ENCODE results near the gene LACC1. TPM values are rescaled to one million over a fixed set of nuclear protein-coding genes. Genes with fewer than 3 reads are reported as not detected.
A peak's percentile ranks its signal among the peaks of the same experiment; 100 is the strongest.

The LACC1 gene
- total RNA-seq, 6 experiments from 2014 or later: 3.2 to 5.2 (median 3.5) TPM

GRCh38 chr13:43877326-43877725 lies 2.4 kb upstream of the LACC1 start:
- H3K27me3 Mint-ChIP-seq (ENCODE audit: insufficient read depth): no peaks in the 10 kb centered on the region
- TF ChIP-seq, protein P1, sequence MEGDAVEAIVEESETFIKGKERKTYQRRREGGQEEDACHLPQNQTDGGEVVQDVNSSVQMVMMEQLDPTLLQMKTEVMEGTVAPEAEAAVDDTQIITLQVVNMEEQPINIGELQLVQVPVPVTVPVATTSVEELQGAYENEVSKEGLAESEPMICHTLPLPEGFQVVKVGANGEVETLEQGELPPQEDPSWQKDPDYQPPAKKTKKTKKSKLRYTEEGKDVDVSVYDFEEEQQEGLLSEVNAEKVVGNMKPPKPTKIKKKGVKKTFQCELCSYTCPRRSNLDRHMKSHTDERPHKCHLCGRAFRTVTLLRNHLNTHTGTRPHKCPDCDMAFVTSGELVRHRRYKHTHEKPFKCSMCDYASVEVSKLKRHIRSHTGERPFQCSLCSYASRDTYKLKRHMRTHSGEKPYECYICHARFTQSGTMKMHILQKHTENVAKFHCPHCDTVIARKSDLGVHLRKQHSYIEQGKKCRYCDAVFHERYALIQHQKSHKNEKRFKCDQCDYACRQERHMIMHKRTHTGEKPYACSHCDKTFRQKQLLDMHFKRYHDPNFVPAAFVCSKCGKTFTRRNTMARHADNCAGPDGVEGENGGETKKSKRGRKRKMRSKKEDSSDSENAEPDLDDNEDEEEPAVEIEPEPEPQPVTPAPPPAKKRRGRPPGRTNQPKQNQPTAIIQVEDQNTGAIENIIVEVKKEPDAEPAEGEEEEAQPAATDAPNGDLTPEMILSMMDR (IDR thresholded peaks at IDR 0.05): no peak
- peaks cover 4% of the 10 kb centered on the region; the same call in 1 of the 2 replicates for H3K36me3 Mint-ChIP-seq (ENCODE audit: low read depth)
- H3K27ac Mint-ChIP-seq: no peak overlapping the region
- peaks cover 28% of the 10 kb centered on the region for H3K4me1 Mint-ChIP-seq (ENCODE audit: low read depth)
- no peak overlapping the region for H3K4me3 Mint-ChIP-seq
- no peaks in the 10 kb centered on the region for H3K9me3 Mint-ChIP-seq
- no peak for DNase-seq

DNA sequence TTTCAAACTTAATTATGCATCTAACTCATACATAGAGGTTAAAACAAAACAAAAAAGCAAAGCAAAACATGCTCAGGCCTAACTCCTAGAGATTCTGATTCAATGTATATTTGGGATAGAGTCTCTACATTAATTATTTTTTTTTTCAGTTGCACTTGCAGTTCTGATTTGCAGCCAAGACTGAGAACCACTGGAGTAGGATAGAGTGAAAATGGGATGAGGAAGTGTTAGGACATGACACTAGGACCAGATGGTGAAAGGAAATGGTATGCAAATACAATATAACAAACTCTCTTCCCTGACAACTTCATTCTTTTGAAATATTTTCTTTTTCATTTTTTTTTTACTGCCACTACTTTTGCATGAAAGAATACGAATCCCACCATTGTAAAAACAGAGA lies 1.9 kb upstream of the LACC1 start:
- Mint-ChIP-seq H3K4me1 (ENCODE audit: low read depth) (peaks cover 28% of the 10 kb centered on the region), H3K4me3 (no peak overlapping the region), H3K36me3 (ENCODE audit: low read depth) (peaks cover 4% of the 10 kb centered on the region; the same call in 1 of the 2 replicates), H3K27me3 (ENCODE audit: insufficient read depth) (no peaks in the 10 kb centered on the region), H3K9me3 (no peaks in the 10 kb centered on the region), H3K27ac (no peak overlapping the region)
- no peak for DNase-seq
- TF ChIP-seq, protein P1 (IDR thresholded peaks at IDR 0.05): no peak

DNA sequence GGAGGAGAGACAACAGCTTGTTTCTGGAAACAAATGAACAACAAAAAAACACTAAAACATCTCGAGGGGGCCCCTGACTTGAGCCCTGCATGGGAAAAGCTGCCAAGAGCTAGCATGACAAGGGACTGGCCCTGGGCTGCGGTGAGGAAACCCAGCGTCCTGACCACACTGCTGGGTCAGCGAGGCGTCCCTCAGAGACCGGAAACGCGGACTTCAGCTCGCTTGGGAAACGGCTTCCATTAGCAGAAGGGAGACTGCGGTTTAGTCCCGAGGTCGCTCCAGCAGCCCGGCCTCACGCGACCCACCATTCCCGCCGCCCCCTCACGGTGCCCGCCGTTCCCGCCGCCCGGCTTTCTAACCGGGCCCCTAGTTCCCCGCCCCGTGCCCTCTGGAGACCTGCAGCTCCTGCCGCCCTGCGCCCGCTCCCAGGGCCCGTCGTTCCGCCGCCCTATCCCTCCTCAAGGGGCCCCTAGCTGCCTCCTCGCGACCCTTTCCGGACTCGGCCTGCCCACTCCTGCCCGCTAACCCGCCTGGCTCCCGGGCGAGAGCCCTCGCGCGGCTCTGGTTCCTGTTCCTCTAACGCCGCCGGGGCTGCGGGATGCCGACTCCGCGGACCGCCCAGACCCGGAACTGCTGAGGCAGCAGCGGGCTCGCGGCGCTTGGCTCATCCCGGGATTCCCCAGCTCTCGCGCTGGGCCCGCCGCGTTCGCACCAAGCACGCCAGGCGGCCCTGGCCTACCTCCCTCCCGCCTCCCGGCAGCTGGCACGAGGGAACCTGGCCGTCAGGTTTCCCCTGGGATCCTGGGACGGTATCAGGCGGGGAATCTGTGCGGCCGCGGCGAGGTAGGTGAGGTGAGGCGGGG lies 581 bp upstream of the LACC1 start, which contains the start of gene CCDC122:
Gene CCDC122 (minus strand): TSS at position 849 of the 863 bp plus-strand sequence. CDS start 10,364 bp downstream, outside the sequence.
- peak within 1 kb of the TSS; percentile 99 for H3K27ac Mint-ChIP-seq
- H3K4me1 Mint-ChIP-seq (ENCODE audit: low read depth): peaks cover 28% of the 10 kb centered on the region
- no peaks in the 10 kb centered on the region for H3K9me3 Mint-ChIP-seq
- DNase-seq: peak; percentile 75
- H3K4me3 Mint-ChIP-seq: peak within 1 kb of the TSS; percentile 93
- peaks cover 4% of the 10 kb centered on the region; the same call in 1 of the 2 replicates for H3K36me3 Mint-ChIP-seq (ENCODE audit: low read depth)
- H3K27me3 Mint-ChIP-seq (ENCODE audit: insufficient read depth): no peaks in the 10 kb centered on the region
- TF ChIP-seq, protein P1 (IDR thresholded peaks at IDR 0.05): peak; percentile 14; the same call in 1 of the 2 replicates

DNA sequence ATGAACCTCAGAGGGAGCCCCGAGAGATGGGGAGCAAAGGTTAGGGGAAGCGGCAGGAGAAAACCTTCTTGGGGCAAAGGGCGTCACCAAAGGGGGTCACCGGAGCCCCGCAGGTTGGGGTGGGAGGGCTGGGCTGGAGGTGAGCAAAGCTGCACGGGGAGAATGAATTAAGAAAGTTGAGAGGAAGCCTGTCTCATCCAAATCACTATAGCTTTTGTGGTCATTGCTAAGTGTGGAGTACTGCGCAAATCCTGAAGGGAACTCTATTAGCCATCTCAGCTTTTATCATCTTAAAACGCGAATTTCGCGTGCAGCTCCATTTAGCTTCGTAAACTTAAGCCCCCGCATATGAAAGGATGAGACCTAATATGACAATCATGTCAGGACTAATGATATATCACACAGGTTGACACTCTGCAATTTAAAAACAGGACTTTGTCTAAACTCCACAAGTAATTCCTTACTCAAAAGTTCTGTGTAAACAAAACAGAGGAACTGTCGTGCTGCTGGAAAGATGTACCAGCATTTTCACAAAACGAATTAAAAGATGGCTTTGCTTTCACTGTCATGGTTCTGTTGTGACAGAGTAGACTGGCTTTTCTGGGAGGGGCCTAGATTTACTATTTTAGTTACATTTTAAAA lies 631 bp downstream of the LACC1 start:
- peaks cover 4% of the 10 kb centered on the region; the same call in 1 of the 2 replicates for H3K36me3 Mint-ChIP-seq (ENCODE audit: low read depth)
- H3K9me3 Mint-ChIP-seq: no peaks in the 10 kb centered on the region
- H3K27ac Mint-ChIP-seq: peak overlapping the region; percentile 99
- peaks cover 28% of the 10 kb centered on the region for H3K4me1 Mint-ChIP-seq (ENCODE audit: low read depth)
- no peak for DNase-seq
- peak overlapping the region; percentile 93 for H3K4me3 Mint-ChIP-seq
- TF ChIP-seq, protein P1 (IDR thresholded peaks at IDR 0.05): no peak
- no peaks in the 10 kb centered on the region for H3K27me3 Mint-ChIP-seq (ENCODE audit: insufficient read depth)

DNA sequence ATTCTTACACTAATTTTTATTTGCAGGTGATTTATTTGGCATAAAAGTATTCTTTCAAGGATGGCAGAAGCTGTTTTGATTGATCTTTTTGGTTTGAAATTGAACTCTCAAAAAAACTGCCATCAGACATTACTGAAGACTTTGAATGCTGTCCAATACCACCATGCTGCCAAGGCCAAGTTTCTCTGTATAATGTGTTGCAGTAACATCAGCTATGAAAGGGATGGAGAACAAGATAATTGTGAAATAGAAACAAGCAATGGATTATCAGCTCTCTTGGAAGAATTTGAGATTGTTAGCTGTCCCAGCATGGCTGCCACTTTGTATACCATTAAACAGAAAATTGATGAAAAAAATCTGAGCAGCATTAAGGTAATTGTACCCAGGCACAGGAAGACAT lies 1.2 kb downstream of the LACC1 start:
- Mint-ChIP-seq H3K27me3 (ENCODE audit: insufficient read depth) (no peaks in the 10 kb centered on the region), H3K27ac (no peak overlapping the region), H3K9me3 (no peaks in the 10 kb centered on the region), H3K4me1 (ENCODE audit: low read depth) (peaks cover 28% of the 10 kb centered on the region), H3K4me3 (no peak overlapping the region), H3K36me3 (ENCODE audit: low read depth) (peaks cover 4% of the 10 kb centered on the region; the same call in 1 of the 2 replicates)
- TF ChIP-seq, protein P1 (IDR thresholded peaks at IDR 0.05): no peak
- no peak for DNase-seq
